Choroid plexus epithelial cell (primary cell): ENCODE results near the gene DRC7.

Experiments
- DNase-seq: peaks from one replicate; pipeline ENCODE4 v3.0.0-alpha.2; 2010; ENCODE audit warnings: low read depth
- H3K4me3 ChIP-seq: 2 replicates; pipeline ENCODE4 v1.5.1; 2011; ENCODE audit warnings: low read depth, mild to moderate bottlenecking, control low read depth, low read length, moderate library complexity
- TF ChIP-seq, protein P1 (sequence below): conservative IDR thresholded peaks from 2 replicates; pipeline ENCODE4 v1.5.1; 2011; ENCODE audit warnings: low read depth, mild to moderate bottlenecking, control low read depth, inconsistent platforms, low read length, moderate library complexity

DRC7 gene

DNA sequence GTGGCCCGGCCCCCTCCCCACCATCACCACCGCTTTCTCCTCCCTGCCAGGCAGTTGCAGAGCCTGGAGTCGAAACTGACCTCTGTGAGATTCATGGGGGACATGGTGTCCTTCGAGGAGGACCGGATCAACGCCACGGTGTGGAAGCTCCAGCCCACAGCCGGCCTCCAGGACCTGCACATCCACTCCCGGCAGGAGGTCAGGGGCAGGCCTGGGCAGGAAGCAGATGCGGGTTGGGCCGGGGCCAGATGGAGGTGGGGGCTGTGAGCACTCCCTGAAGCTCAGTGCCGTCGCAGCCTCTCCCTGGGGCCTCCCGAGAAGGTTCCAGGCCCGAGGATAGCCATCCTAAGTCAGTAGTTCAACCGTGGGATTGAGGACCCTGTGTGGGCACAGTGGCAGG is 40.7 kb upstream of the DRC7 start:
- TF ChIP-seq, protein P1, sequence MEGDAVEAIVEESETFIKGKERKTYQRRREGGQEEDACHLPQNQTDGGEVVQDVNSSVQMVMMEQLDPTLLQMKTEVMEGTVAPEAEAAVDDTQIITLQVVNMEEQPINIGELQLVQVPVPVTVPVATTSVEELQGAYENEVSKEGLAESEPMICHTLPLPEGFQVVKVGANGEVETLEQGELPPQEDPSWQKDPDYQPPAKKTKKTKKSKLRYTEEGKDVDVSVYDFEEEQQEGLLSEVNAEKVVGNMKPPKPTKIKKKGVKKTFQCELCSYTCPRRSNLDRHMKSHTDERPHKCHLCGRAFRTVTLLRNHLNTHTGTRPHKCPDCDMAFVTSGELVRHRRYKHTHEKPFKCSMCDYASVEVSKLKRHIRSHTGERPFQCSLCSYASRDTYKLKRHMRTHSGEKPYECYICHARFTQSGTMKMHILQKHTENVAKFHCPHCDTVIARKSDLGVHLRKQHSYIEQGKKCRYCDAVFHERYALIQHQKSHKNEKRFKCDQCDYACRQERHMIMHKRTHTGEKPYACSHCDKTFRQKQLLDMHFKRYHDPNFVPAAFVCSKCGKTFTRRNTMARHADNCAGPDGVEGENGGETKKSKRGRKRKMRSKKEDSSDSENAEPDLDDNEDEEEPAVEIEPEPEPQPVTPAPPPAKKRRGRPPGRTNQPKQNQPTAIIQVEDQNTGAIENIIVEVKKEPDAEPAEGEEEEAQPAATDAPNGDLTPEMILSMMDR, result no peak
- peak; percentile 79 for DNase-seq
- H3K4me3 ChIP-seq, result no peak overlapping the region

DNA sequence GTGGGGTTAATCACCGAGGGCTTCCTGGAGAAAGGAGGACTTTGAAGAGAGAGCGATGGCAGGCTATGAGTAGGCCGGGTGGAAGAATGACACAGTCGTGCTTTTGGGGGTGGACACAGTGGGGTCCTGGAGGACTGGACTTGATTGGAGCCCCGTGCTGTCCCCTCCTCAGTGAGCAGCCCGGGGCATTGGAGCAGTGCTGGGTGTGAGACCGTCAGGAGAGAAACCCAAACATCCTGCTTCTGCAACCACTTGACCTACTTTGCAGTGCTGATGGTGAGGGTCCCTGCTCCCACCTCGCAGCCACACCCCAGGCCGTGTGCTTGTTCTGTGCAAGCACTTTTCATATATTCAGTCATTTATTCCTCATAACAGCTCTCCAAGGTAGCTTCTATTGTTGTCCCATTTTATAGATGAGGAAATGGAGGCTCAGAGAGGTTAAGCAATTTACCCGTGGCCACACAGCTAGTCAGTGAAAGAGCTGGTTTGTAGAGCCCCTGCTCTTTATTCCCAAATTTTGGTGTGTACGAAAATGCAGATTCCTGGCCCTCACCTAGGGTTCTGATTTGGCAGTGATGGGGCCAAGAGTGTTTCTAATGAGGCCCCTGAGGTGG is 38.2 kb upstream of the DRC7 start:
- no peak for DNase-seq
- no peak overlapping the region for H3K4me3 ChIP-seq
- TF ChIP-seq, protein P1, result no peak

GRCh38 chr16:57657228-57657627 is 37.4 kb upstream of the DRC7 start:
- TF ChIP-seq, protein P1, result no peak
- H3K4me3 ChIP-seq, result no peak overlapping the region
- no peak for DNase-seq

DNA sequence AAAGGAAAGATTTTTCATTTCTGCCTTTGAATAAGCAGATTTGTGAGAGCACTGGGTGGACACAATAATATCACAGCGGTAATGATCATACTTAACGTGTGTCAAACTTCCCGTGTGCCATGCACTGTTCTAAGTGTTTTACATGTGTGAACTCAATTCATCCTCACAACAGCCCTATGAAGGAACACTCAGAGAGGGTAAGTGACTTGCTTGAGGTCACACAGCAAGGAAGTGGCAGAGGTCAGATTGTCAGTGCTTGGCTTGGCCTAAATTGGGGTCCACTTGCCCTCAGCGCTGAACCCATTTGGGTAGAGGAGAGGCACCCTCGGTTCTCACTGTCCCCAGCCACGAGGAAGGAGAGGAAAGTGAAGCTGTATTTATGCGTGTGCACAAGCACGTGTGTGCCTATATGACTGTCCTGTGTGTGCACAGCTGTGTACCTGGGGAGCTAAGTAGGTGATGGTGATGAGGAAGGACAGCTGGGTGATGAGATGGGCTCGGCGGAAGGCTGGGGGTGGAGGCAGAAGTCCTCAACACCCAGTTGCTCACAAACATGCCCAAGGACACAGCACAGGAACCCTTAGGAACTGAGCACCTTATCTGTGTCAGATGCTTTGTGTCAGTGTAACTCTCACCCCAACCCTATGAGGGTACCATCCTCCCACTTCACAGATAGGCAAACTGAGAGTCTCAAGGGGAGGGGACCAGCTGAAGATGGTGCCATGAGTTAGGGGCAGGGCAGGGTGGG is 36.3 kb upstream of the DRC7 start:
- TF ChIP-seq, protein P1, result no peak

GRCh38 chr16:57658878-57659674 is 35.5 kb upstream of the DRC7 start:
- TF ChIP-seq, protein P1, result no peak
- DNase-seq, result no peak
- no peak overlapping the region for H3K4me3 ChIP-seq

More for the DNA sequence above, 36.3 kb upstream of the DRC7 start:
- H3K4me3 ChIP-seq, result no peak overlapping the region
- no peak for DNase-seq

DNA sequence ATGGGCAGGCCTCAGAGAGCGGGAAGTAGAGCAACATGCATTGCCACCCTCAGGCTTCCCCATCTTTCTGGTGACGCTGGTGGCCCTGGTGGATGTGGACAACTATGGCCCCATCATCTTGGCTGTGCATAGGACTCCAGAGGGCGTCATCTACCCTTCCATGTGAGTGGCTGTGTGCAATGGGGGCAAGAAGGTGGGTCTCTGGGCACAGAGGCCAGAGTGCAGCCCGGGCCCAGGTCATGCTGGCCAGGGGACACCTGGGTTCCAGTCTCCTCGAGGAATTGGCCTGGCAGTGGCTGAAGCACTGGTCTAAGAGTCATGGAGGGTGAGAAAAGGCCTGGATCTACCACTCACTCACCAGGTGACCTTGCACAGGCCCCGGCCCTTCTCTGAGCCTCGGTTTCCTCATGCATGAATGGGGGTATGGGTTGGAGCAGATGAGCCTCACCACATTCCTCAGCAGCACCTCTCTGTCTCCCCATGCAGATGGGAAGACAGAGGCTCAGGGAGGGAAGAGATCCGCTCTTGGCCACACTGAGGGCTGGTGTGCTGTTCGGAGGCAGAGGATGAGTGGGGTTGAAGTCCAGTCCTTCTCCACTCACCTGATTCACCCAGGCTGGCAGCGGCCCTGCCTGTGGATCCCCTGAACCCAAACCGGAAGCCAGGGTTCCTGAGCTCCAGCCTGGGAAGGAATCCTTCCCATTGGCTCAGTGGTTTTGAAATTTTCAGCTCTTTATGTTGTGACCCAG is 33.7 kb upstream of the DRC7 start:
- DNase-seq, result no peak
- TF ChIP-seq, protein P1, result no peak
- no peak overlapping the region for H3K4me3 ChIP-seq
